ENCODE data around the gene SPTLC2. TPM values are rescaled to one million over a fixed set of nuclear protein-coding genes. Genes with fewer than 3 reads are reported as not detected.

Gene SPTLC2
- total RNA-seq, 1 donor from 2014 or later: 44.2 TPM

GRCh38 chr14:77582511-77582910 is 33.9 kb downstream of the SPTLC2 start:
- intact Hi-C loops (cut with DNase I): no loop called here
- Histone ChIP-seq H3K27ac (no peak overlapping the region), H3K36me3 (no peaks in the 10 kb centered on the region), H3K4me3 (no peak overlapping the region), H3K27me3 (no peaks in the 10 kb centered on the region), H3K9me3 (no peaks in the 10 kb centered on the region), H3K4me1 (peaks cover 26% of the 10 kb centered on the region)
- DNase-seq (no peak), ATAC-seq (no peak)
- TF ChIP-seq CTCF (IDR thresholded peaks at IDR 0.05): no peak

- intact Hi-C loops (cut with DNase I): no loop called here
- H3K36me3 ChIP-seq: peaks cover 9% of the 10 kb centered on the region
- no peaks in the 10 kb centered on the region for H3K27me3 ChIP-seq
- TF ChIP-seq CTCF (IDR thresholded peaks at IDR 0.05): no peak
- peak overlapping the region; percentile 11 for H3K4me3 ChIP-seq
- no peak for ATAC-seq
- H3K27ac ChIP-seq: peak overlapping the region; percentile 31
- H3K9me3 ChIP-seq: no peaks in the 10 kb centered on the region
- DNase-seq: no peak
- H3K4me1 ChIP-seq: peaks cover 26% of the 10 kb centered on the region
These were observed 35.4 kb downstream of the SPTLC2 start for GRCh38 chr14:77580964-77581505.

- no peak for TF ChIP-seq CTCF (IDR thresholded peaks at IDR 0.05)
- no peak for ATAC-seq
- peak overlapping the region; percentile 11 for H3K4me3 ChIP-seq
These were observed 36.0 kb downstream of the SPTLC2 start for GRCh38 chr14:77580477-77580876.

GRCh38 chr14:77579780-77580179 is 36.7 kb downstream of the SPTLC2 start:
- no peak for TF ChIP-seq CTCF (IDR thresholded peaks at IDR 0.05)
- H3K27me3 ChIP-seq: no peaks in the 10 kb centered on the region

More at GRCh38 chr14:77580477-77580876, 36.0 kb downstream of the SPTLC2 start:
- no peak for DNase-seq
- H3K9me3 ChIP-seq: no peaks in the 10 kb centered on the region
- H3K4me1 ChIP-seq: peaks cover 24% of the 10 kb centered on the region
- intact Hi-C loops (cut with DNase I): no loop called here
- H3K36me3 ChIP-seq: peaks cover 15% of the 10 kb centered on the region
- H3K27me3 ChIP-seq: no peaks in the 10 kb centered on the region
- H3K27ac ChIP-seq: peak overlapping the region; percentile 31

GRCh38 chr14:77579065-77579464 is 37.4 kb downstream of the SPTLC2 start:
- Histone ChIP-seq H3K27me3 (no peaks in the 10 kb centered on the region), H3K27ac (no peak overlapping the region), H3K9me3 (no peaks in the 10 kb centered on the region), H3K36me3 (peaks cover 16% of the 10 kb centered on the region), H3K4me3 (no peak overlapping the region), H3K4me1 (peaks cover 21% of the 10 kb centered on the region)
- no peak for TF ChIP-seq CTCF (IDR thresholded peaks at IDR 0.05)
- ATAC-seq (no peak), DNase-seq (no peak)
- intact Hi-C loops (cut with DNase I): no loop called here

More at GRCh38 chr14:77579780-77580179, 36.7 kb downstream of the SPTLC2 start:
- H3K27ac ChIP-seq: no peak overlapping the region
- H3K9me3 ChIP-seq: no peaks in the 10 kb centered on the region
- peaks cover 16% of the 10 kb centered on the region for H3K36me3 ChIP-seq
- ATAC-seq (no peak), DNase-seq (no peak)
- H3K4me3 ChIP-seq: no peak overlapping the region
- H3K4me1 ChIP-seq: peaks cover 21% of the 10 kb centered on the region
- intact Hi-C loops (cut with DNase I): no loop called here

All from upper lobe of right lung (tissue), 1 donor.